NCI-H128 (cell line): ENCODE data around the gene STMN1.

Experiments used
- DNase-seq: peaks from one replicate; lab custom pipeline; 2025; ENCODE audit not compliant: unreplicated experiment; lab: John Stamatoyannopoulos, UW

STMN1 gene

DNA sequence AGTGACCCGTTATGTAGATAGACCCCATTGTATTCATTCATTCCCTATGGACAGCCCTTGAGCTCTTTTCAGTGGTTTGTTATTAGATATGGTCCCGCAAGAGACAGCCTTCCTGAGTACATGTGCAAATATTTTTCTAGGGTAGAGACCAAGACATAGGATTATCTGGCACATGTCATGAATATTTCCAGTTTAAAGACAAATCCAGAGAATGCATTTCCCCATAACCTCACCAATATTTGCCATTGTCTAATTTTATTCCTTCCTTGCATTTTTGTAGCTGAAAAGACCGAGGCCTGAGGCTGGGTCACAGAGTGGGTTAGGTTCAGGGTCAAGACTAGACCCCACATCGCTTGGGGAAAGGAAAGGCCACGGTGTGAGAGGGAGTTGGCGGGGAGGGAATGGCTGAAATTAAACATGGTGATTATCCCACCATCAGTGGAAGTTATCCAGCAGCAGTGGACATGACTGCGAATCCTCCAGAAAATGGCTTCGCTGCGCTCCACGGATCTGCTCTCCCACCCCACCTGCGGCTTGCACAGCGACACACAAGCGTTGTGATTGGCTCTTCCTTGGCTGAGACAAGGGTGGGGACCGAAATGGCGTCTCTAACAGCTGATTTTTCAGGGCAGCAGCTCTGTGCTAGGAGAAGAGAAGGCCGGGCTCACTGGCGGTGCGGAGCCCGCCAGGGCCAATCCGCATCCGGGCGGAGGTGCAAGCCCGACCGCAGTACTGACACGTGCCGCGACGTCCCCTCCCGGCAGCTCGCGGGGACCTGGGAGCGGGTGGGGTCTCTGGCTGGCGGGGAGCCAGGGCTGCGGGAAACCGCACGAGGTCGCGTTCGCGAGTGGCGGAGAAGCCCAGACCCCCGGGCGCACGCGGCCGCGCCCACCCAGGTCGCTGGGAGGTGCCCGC lies 16.1 kb upstream of the STMN1 start:
- DNase-seq: peak; percentile 35

DNA sequence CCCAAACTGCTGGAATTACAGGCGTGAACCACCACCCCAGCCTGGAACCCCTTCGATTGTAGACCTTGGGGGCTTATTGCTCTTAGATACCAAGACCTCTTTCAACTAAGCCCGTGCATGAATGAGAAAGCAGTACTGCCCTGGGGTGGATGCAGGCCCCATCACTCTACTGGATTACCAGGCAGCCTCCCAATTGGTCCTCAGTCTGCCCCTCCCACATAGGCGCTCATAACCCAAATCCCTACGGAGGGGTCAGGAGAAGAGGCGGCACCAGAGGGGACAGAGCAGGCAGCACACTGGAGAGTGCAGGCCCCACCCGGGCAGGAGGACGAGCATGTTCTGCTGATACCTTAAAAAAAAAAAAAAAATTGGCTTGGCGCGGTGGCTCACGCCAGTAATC lies 12.4 kb upstream of the STMN1 start:
- no peak for DNase-seq

DNA sequence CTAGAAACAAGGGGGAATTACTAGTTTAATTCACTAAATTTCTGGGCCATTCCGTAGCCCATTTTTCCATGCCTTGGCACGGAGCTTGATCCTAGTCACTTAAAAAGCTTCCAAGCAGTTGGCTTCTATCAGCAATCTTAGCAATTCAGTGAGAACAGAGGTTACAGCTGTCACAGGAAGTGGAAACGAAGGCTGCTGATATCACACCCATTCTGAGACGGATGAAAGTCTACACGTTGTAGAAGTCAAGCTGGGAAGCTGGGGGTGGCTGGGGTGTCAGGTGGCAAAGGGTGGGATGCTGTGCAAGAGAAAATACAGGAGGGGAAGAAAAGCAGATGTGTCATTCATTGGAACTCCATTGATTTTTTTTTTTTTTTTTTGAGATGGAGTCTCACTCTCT lies 11.8 kb upstream of the STMN1 start:
- no peak for DNase-seq

DNA sequence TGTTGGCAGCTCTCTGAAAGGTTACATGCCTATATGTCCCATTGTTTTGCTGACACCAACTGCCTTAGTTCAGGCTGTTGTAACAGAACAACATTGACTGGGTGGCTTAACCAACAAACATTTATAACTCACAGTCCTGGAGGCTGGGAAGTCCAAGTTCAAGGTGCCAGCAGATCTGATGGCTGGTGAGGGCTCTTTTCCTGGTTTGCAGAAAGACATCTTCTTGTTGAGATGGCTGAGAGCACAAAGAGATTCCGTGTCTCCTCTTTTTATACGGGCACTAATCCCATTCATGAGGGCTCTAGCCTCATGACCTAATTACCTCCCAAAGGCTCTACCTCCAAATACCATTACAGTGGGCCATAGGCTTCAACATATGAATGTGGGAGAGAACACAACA lies 10.2 kb upstream of the STMN1 start:
- no peak for DNase-seq

DNA sequence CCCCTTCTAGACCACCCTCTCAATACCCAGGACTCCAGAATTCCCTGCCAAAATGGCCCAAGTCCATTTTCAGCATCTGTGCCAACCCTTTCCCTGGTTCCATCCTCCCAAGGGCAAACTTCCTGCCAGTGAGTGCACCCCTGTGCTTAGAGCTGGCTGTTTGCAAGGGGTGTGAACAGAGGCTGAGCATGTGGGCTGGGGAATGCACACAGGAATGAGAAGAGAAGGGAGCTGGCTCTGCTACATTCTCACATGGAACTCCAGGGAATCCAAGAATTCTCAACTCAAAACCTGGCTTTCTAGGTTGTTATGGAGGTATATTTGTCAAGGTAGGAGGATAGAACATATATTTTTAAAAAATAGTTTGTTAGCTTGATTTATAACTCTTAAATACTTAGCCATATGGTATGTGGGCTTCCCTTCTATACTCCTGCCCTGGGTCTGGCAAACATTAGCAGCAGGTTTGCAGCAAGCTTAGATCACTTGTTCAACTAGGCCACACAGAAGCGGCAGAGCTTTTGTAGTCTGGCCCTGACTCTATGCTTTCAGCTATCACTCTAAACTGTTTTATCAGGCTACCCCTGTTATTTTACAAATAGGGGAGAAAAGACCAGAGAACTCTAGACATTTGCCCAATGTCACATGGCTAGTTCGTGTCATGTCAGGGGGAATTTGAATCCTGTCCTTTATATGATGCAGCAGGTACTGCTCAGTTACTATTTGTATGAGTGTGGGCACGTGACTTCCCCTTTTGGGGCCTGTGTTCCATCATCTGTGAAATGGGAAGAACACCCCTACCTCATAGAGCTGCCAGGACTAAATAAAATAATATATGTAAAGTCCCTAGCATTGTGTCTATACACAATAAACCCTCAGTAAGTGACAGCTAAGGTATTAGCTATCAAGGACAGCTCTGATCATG lies 8.1 kb upstream of the STMN1 start:
- no peak for DNase-seq

DNA sequence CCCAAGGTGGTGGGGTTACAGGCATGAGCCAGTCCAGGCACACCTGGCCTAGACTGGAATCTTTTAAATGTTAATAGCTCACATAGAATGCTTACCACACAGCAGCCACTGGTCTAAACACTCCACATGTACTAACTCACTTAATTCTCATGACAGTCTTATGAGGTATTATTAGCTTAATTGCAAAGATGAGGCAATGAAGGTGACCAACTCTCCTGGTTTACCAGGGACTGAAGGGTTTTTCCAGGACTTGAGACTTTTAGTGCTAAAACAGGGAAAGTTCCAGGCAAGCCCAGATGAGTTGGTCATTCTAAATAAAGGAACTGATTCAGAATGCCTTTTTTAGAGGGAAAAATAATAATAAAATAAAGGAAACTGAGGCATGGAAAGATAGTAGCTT lies 7.0 kb upstream of the STMN1 start:
- no peak for DNase-seq

DNA sequence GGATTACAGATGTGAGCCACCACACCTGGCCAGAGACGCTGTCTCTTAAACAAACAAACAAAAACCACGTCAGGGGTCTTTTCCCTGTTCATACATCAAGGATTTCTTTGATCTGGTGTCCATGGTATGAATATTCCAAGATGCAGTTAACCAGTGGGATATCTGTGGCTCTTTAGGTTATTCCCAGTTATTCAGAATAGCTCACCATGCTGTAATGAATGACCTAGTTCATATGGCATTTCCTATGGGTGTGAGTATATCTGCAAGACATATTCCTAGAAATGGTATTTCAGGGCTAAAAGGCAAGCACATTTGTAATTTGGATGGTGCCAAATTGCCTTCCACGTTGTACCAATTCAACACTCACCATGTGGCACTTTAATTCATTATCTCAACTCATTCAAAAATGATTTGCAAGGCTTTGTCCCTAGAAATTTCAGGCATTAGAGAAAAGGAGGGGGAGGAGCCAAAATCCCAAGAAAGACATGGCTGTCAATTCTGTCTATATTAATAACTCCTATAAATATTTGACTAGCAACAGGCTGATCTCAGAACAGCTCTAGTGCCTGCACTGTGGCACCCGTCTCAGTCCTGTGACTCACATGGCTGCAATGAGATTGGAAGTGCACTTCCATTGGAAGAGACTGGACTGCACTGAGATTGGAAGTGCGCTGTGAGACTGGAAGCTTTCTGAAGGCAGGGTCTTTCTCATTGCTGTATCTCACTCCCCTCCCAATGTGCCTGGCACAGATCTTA lies 6.0 kb upstream of the STMN1 start:
- DNase-seq: no peak

DNA sequence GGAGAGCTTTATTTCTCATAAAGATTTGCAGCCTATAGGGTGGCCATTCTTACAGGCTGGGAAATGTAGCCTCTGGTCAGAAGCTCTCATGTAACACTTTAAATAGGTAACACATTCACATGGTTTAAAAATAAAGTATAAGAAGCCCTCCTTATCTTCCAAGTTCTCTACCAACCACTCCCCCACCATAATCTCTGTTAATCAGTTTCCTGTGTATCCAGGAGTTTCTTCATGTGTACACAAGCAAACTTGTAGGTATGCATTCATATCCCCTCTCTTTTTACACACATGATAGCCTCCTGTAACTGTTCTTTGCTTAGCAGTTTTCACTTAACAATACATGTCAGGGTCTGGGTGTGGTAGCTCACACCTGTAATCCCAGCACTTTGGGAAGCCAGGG lies 4.9 kb upstream of the STMN1 start:
- no peak for DNase-seq

DNA sequence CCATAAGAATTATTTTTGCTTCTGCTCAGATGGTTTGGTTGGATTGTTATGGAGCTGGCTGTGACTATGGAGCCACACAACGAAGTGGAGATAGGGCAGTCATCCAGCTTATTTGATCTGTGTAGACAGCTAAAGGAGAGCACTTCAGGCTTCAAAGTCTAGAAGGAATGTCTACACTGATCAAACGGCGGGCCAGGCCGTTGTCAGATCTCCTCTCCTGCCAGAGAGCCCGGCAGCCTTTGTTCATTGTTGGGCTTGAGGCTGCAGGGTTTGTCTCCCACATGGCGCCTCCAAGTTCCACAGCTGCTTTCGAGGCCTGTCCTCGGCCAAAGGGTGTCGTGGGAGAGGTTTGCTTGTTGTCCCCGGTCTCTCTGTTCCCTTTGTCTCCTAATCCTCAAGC lies 2.8 kb upstream of the STMN1 start:
- DNase-seq: no peak

DNA sequence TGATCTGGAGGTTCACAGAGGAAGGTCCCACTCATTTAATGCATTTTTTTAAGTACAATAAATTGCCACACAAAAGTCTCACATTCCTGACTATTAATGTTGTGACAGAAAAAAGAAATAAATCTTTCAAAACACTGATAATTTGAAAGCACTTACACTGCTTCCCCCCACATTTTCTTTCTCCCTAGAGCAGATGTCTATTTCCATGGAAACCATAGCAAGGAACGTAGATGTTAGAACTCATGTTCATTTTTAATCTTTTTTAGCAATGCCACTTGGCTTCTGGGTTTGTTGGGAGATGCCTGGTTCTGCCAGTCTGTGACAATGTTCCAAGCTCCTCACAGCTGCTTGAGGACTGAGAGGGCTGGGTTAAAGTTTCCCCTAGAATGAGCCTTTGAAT lies 1.9 kb upstream of the STMN1 start:
- no peak for DNase-seq

DNA sequence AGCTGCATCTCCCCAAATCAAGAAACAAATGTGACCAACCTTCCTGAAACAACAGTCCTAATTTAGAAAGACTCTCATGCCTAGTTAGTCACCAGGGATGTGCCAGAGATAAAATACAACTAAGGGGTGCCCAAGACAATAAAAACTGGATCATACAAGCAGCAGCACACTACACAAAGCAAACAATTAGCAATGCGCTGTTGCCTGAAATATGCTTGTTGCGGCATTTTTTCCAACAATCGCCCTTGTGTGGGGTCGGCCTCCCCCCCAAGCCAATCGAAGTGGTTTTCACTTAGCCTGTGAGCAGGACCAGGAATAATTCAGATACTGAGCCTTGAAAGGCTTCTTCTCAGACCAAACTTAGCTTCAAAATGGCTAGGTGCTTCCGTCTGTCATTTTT lies 1.4 kb upstream of the STMN1 start:
- DNase-seq: no peak

DNA sequence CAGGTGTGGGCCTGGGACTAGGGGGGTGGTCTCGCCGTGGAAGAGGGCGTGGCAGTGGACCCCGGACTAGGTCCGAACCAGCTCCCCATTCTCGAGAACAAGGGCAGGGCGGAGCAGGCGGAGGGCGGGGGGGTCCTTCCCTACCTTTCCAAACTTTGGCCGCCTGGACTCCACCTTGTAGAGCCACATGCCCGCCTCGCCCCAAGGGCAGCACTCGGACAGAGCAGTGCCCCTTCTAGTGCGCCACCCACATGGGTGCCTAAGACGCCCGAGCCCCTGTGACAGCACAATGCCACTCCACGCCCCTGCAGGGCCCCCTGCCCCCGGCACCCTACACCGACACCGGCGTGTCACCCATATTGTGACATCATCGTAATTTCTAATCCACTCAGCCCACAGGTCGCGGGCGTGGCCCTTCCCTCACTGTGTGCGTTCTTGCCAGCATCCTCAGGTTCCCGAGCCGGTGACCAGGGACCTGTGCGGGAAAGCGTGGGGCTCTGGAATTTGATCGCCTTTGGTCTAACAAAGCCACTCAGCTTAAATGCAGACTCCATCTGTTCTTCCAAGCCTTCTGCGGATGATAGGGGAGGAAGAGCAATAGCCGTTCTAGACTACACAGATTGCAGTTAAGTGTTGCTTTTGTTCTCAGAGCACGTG lies 553 bp upstream of the STMN1 start:
- peak; percentile 55 for DNase-seq

DNA sequence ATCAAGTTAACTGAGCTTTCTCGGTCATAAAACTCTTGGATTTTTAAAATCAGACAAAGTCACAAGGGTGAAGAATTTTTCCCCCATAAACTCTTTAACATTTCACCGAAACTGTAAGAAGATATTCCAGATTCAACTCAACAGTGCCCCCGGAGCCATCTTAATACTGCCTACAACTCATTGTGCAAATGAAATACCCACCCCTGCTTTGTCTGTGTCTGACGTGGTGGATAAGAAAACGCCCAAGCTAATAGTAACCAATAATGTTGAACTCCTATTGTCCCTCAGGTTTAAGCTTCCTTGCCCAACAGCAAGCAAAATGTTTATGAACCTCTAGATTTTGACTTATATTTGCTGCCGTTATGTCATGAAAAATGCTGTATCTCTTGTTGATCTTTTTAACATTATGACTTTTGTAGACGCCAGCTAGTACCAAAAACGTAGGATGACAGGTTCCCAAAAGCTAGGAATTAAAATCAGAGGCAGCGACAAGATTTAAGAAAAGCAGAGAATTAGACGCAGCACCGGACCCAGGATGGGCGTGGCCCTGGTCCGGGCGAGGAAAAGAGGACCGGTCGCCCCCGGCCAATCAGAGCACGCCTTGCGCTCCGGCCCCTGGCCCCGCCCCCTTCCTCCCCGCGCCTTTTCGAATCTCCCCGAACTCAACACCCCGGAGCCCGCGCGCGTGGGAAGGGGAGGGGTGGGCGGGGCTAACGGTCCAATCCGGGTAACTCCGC lies 1.1 kb downstream of the STMN1 start:
- DNase-seq: peak; percentile 89

DNA sequence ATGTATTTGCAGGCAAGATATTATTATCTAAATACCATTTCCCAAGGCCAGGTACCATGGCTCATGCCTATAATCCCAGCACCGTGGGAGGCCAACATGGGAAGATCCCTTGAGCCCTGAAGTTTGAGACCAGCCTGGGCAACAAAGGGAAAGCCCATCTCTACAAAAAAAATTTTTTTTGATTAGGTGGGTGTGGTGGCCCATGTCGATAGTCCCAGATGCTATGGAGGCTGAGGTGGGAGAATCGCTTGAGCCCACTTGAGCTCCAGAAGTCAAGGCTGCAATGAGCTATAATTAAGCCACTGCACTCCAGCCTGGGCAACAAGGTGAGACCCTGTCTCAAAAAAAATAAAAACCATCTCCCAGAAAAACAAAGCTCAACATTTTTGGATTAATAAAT lies 2.2 kb downstream of the STMN1 start:
- DNase-seq: no peak

DNA sequence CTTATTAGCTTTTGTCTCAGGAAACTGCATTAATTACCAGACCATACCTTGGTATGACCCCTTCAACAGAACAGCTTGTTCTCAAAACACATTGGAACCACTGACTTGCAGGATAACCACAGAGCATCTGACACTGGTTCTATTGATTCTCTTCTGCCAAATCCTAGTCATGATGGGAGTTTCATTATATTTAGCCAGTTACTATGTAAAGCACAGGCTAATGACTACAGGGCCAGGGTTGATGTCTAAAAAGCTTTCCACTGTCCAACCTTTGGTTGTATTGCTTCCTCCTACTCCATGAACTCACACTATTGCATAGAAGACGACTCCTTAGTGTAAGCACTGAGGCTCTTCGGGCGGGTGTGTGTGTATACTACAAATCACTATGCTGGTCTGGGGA lies 3.8 kb downstream of the STMN1 start:
- no peak for DNase-seq

DNA sequence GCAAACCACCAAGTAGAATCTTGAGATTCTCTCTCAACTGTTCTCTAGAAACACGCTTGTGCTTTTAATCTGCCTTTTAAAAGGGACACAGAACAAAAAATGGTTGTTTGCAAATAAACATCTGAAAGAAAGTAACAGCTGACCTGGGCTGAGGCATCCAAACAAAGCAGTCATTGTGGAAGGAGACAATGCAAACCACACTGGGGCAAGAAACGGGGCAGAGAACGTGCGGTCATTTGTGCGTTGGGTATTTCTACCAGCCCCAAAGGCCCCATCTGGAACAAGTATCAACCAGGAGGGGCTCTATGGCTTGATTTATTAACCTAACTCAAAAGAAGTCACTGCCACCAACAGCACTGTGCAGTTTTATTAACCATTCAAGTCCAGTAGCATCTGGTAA lies 6.0 kb downstream of the STMN1 start:
- DNase-seq: no peak

DNA sequence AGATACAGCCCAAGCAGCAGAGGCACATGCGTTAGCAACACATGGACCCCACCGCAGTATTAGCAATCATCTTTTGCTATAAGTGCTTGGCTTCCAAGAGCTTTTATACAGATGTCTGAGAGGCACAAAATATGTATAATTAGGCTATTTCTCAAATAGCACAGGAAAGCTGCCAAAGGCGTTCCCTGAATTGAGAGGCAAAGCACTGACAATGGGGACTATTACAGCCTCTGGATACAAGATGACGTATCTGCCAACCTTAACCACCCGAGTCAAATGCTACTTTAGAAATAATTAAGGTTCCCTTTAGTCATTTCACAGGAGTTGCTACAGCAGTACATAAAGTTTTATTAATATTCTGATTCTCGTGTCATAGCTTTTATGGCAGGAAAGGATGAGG lies 6.4 kb downstream of the STMN1 start:
- DNase-seq: no peak

DNA sequence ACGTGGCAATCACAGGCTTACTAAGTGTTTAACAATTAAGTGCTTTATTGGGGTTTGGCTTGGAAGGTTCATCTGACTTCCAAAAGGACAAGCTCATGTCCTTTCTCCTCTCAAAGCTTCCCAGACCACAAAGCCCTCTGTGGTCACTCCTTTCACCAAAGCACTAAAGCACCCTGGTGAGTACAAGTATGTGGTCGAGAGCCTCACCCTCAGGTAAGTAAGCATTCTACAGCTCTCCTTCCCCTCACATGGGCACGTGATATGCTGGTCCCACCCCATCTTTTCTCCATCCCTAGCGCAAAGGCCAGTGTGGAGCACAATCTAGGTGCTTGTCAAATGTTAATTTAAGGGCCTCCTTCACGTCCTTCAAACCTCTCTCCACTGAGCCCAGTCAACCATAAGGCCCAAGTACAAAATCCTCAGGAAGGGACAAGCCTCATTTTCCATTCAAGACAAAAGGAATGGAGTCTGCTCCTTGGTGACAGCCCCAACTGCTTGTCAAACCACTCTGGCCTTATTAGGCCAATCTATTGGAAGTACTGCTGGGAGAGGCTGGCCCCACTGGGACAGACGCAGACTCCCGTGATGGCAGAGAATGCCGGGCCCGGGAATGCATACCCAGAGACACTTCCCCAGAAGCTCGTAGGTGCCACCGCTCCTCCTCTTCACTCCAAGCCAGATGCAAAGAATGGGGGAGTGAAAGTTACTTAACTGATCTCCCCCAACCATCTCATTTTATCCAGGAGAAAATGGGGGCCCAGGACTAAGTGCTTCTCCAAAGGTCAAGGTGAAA lies 7.8 kb downstream of the STMN1 start:
- no peak for DNase-seq

DNA sequence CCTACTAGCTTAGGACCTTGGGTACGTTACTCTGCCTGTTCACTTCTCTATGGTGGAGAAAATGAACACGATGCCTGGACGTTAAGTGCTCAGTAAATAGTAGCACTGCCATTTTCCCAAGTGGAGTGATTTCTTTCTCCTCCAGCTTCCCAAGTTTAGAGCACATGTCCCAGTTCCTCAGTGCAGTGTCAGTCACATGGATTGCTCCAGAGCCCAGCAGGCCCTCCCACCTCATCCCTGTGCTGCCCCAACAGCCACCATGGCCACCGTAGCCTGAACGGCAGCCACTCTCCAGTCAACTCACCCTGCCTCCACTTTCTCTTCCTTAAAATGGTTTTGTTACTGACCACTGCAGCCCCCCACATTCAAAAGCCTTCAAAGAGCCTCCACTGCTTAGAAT lies 8.5 kb downstream of the STMN1 start:
- DNase-seq: no peak
